Lower lobe of right lung (tissue), 2 donors: ENCODE measurements around the gene MYH9. TPM values are rescaled to one million over a fixed set of nuclear protein-coding genes. Genes with fewer than 3 reads are reported as not detected.

Source experiments
- ATAC-seq, 2 donors: fragments of 200-7000 bp; cut with Tn5 transposase; one replicate each; pipeline ENCODE4 v1.9.1; 2020 to 2022; ENCODE audit warnings: mild to moderate bottlenecking in 2 of 2, moderate library complexity in 2 of 2
- DNase-seq: peaks from one replicate; pipeline ENCODE4 v3.0.0-alpha.2; 2020
- H3K27ac ChIP-seq: fragments of 200-600 bp; one replicate; pipeline ENCODE4 v1.8.0; 2022
- H3K27me3 ChIP-seq: fragments of 200-600 bp; one replicate; pipeline ENCODE4 v1.8.0; 2022; ENCODE audit warnings: low read depth
- H3K36me3 ChIP-seq: fragments of 200-600 bp; one replicate; pipeline ENCODE4 v1.8.0; 2022; ENCODE audit warnings: mild to moderate bottlenecking
- H3K4me1 ChIP-seq: fragments of 200-600 bp; one replicate; pipeline ENCODE4 v1.8.0; 2022
- H3K4me3 ChIP-seq: fragments of 200-600 bp; one replicate; pipeline ENCODE4 v1.8.0; 2022; ENCODE audit warnings: mild to moderate bottlenecking
- H3K9me3 ChIP-seq: fragments of 200-600 bp; one replicate; pipeline ENCODE4 v1.8.0; 2022
- intact Hi-C: fragments of 100-400 bp; cut with DNase I; formaldehyde crosslinking; loops from one replicate; pipeline ENCODE4 v1.11.0; 2022
- total RNA-seq: library from RNA; stranded (reverse); fragmentation: NEBNext Ultra II Directional; extraction: Animal tissue kit (Norgen Biotek cat#: 25700); gene quantifications from one replicate; pipeline ENCODE4 v1.2.1, GENCODE V29; 2021
- TF ChIP-seq, protein P1 (sequence below): fragments of 200-600 bp; IDR thresholded peaks from one replicate; pipeline ENCODE4 v1.8.0; 2022; ENCODE audit warnings: antibody characterized with exemption, mild to moderate bottlenecking
- donor health status: DM: no; HTN: yes; CAD: no; lungs with severe emphysema.

MYH9 gene
- total RNA-seq, 1 donor from 2014 or later, result 659 TPM

GRCh38 chr22:36328635-36329253 is 59.0 kb downstream of the MYH9 start:
- no peaks in the 10 kb centered on the region for H3K9me3 ChIP-seq
- no peaks in the 10 kb centered on the region for H3K27me3 ChIP-seq
- ATAC-seq (peak in 1 of 2 donors; percentile 4), DNase-seq (no peak)
- H3K4me1 ChIP-seq, result peaks cover 100% of the 10 kb centered on the region
- peak overlapping the region; percentile 90 for H3K27ac ChIP-seq
- intact Hi-C loops, result no loop called here
- TF ChIP-seq, protein P1, sequence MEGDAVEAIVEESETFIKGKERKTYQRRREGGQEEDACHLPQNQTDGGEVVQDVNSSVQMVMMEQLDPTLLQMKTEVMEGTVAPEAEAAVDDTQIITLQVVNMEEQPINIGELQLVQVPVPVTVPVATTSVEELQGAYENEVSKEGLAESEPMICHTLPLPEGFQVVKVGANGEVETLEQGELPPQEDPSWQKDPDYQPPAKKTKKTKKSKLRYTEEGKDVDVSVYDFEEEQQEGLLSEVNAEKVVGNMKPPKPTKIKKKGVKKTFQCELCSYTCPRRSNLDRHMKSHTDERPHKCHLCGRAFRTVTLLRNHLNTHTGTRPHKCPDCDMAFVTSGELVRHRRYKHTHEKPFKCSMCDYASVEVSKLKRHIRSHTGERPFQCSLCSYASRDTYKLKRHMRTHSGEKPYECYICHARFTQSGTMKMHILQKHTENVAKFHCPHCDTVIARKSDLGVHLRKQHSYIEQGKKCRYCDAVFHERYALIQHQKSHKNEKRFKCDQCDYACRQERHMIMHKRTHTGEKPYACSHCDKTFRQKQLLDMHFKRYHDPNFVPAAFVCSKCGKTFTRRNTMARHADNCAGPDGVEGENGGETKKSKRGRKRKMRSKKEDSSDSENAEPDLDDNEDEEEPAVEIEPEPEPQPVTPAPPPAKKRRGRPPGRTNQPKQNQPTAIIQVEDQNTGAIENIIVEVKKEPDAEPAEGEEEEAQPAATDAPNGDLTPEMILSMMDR, result no peak
- peak overlapping the region; percentile 12 for H3K4me3 ChIP-seq
- peaks cover 88% of the 10 kb centered on the region for H3K36me3 ChIP-seq

- Histone ChIP-seq H3K4me3 (no peak overlapping the region), H3K27ac (peak overlapping the region; percentile 90), H3K36me3 (peaks cover 88% of the 10 kb centered on the region), H3K4me1 (peaks cover 100% of the 10 kb centered on the region), H3K9me3 (no peaks in the 10 kb centered on the region), H3K27me3 (no peaks in the 10 kb centered on the region)
- intact Hi-C loops, result no loop called here
- TF ChIP-seq, protein P1, result no peak
- DNase-seq, result no peak
- ATAC-seq, result no peak
Measured at GRCh38 chr22:36327922-36328551, 59.7 kb downstream of the MYH9 start.

DNA sequence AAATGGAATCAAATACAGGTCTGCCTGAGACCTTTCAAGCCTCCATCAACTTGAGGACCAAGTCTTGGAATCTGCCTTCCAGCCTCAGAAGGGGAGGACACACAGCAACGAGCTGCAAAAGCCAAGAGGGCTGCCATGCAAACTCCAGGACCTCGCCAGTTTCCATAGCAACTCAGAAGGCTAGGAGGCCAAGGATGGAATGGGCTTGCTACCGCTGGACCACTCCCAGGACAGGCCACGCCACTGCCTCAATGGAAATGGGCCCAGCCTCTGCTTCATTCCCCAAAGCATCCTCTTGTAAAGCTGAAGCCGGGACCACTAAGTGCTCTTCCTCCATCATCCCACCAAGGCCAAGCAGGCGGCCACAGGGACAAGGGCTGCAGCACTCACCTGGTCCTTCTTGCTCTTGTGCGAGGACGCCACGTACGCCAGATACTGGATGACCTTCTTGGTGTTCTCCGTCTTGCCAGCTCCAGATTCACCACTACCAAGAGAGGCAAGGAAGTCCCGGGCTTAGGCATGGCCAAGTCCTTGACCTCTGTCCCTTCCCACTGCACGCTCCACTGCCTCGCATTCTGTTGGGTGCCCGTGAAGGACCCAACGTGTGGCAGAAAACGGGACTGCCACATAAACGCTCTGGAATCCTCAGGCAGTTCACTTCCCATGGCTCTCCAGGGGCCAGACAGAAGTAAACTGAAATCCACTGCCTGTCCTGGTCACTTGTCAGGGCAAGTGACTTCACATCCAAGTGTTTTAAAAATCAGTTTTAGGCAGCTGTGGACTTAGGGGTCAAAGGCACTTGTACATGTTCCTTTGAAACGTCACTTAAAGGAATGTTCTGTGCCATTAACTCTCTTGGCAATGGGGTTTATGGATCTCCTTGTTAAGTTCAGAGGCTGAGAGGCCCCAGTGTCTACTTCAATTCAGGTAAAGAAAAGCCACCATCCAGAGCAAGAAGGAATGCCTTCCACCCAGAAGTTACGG is 61.3 kb downstream of the MYH9 start:
- TF ChIP-seq, protein P1, result no peak
- H3K9me3 ChIP-seq, result no peaks in the 10 kb centered on the region
- ATAC-seq, result no peak
- peak overlapping the region; percentile 90 for H3K27ac ChIP-seq
- H3K4me3 ChIP-seq, result no peak overlapping the region
- H3K36me3 ChIP-seq, result peaks cover 92% of the 10 kb centered on the region
- H3K27me3 ChIP-seq, result no peaks in the 10 kb centered on the region
- H3K4me1 ChIP-seq, result peaks cover 97% of the 10 kb centered on the region
- intact Hi-C loops, result no loop called here
- no peak for DNase-seq

DNA sequence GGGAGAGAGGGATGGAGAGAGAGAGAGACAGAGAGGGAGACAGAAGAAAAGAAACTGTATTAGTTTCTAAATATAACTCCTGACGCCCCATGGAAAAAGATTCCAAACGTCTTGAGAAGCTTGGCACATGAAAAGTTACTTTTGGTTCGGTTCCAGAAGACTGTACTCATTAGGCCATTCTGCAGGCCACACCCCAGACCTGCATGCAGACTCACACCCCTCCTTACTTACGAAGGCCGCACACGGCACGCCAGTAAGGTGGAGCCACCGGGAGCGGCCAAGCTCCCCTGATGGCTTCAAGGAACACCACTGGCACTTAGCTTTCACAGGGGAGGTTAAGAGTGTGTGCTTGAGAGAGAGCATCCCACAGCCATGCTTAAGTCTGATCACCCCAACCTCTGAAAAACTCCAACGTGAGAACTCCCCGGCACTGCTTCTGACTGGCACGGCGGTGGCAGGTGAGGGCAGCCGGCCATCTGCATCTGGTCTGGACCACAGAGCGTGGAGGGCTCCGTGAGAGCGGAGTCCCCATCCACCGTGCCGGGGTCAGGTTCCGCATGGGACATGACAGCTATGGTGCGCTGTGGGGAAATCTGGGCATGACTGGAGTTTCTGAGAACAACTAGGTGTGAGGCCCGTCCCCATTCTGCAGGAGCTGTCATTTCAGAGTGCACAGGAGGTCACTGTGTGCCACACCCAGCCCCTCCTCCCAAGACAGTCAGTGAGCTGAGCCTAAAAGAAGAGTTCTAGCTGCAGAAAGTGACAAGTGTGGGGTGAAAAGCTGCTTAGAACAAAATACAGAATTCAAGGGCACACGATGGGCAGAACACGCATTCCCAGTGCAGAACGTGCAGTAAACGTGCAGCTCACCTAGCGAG is 62.4 kb downstream of the MYH9 start:
- Histone ChIP-seq H3K9me3 (no peaks in the 10 kb centered on the region), H3K4me1 (peaks cover 96% of the 10 kb centered on the region), H3K4me3 (no peak overlapping the region), H3K36me3 (peaks cover 94% of the 10 kb centered on the region), H3K27me3 (no peaks in the 10 kb centered on the region), H3K27ac (peak overlapping the region; percentile 90)
- intact Hi-C loops, result no loop called here
- DNase-seq, result peak; percentile 87
- TF ChIP-seq, protein P1, result no peak
- peak; percentile 77 to 81 for ATAC-seq

DNA sequence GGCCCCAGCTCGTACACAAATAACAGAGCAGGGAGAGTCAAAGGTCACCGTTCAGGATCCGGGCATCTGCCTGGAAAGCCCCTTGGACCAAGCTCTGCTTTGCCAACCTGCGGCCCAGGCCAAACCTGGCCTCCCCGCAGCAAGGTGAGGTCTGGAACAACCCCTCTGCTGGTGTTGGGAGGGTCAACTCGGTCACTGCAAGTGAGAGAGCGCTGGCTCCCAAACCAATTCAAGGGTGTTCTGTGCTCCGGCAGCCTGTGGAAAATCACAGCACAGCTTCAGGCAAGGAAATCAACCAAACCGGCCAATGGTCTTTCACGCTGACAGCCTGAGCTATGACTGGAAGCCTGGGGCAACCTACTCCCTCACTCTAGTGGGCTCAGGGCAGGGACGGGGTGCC is 63.4 kb downstream of the MYH9 start:
- Histone ChIP-seq H3K9me3 (no peaks in the 10 kb centered on the region), H3K4me3 (no peak overlapping the region), H3K36me3 (peaks cover 94% of the 10 kb centered on the region), H3K4me1 (peaks cover 89% of the 10 kb centered on the region), H3K27ac (peak overlapping the region; percentile 90), H3K27me3 (no peaks in the 10 kb centered on the region)
- ATAC-seq, result no peak
- intact Hi-C loops, result no loop called here
- no peak for DNase-seq
- TF ChIP-seq, protein P1, result no peak
